ENCODE measurements around the gene RFC5. TPM values are rescaled to one million over a fixed set of nuclear protein-coding genes. Genes with fewer than 3 reads are reported as not detected.
A peak's percentile ranks its signal among the peaks of the same experiment; 100 is the strongest.
"Not testable (repeated sequence)": the region's sequence is repeated elsewhere in the genome, so short reads cannot be mapped to it uniquely, and the experiment has no call there.

RFC5 gene, protein sequence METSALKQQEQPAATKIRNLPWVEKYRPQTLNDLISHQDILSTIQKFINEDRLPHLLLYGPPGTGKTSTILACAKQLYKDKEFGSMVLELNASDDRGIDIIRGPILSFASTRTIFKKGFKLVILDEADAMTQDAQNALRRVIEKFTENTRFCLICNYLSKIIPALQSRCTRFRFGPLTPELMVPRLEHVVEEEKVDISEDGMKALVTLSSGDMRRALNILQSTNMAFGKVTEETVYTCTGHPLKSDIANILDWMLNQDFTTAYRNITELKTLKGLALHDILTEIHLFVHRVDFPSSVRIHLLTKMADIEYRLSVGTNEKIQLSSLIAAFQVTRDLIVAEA
- total RNA-seq = 12.1 and 15.3 TPM in 2 replicates

DNA sequence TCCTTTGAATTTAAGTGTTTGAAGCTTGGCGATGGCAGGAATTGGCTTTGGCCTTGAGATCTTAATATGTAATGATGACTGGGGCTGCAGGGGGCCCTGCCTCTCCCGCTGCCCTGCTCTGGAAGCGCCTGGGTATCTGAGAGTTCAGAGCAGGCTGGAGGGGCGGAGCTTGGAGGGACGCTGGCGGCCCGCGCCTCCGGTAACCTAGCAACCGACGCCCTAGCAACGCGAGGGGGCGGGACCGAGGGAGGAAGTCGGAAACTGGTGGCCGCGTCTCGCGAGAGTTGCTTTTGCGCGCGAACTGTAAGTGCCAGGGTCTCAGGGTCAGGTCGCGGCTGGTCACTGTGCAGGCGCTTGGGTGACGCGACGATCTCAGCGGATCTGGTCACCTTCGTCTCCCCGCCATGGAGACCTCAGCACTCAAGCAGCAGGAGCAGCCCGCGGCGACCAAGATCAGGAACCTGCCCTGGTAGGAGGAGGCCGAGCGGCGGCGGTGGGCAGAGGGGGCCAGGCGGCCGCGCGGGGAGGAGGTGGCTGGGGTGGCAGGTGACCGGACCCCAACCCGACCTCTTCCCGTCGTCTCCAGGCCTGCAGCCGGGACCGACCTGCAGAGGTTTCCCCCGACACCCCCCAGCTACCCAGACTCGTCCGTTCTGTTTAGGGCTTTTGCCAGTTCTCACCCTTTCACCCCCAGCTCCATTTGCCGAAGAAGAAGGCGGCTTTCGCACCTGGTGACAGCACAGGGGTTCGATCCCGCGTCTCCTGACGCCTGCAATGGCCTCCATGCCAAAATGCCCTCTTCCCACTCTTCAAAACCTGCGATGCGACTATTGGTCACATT, at the start of gene RFC5:
Gene RFC5, plus strand, starts transcription at position 280 of the 841 bp plus-strand sequence. Its CDS starts 125 bp downstream, at position 405.
- DNase-seq (ENCODE audit: low read depth in 2 of 2) = peak; percentile 98

DNA sequence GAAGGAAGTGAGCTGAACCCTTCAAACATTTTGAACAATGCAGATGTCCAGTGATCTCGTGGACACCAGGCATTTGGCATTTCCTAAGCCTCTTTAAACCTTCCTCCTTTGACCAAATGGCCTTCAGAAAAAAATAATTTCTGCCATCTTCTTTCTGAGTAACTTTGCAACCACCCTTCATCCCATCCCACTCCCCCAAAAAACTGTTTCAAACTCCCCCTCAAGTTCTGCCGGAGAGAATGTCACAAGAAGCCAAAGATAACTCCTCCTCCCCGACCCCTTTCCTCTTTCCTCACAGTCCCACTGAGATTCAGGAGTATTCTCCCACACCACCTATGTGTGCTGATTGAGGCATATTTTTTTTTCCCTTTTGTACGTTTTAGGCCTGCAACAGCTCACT, 49.5 kb upstream of the RFC5 start:
- DNase-seq (ENCODE audit: low read depth in 2 of 2) = no peak

DNA sequence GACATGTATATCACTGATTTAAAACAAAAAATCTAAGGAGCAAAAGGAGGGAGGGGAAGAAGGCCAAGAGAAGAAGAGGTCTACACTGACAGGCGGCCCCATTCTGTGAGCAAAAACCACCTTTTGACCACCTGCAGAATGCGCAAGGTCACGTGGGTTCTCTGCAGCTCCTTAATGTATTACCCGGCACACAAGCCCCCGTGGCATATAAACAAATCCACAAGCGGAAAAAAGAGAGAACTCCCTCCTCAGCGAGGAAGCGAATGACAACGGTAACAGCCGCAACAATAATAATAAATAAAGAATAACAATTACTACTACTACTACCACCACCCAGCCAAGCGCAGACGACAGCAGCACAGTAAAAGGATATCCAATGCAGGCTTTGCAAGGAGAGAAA, 49.0 kb upstream of the RFC5 start:
- DNase-seq (ENCODE audit: low read depth in 2 of 2) = no peak

DNA sequence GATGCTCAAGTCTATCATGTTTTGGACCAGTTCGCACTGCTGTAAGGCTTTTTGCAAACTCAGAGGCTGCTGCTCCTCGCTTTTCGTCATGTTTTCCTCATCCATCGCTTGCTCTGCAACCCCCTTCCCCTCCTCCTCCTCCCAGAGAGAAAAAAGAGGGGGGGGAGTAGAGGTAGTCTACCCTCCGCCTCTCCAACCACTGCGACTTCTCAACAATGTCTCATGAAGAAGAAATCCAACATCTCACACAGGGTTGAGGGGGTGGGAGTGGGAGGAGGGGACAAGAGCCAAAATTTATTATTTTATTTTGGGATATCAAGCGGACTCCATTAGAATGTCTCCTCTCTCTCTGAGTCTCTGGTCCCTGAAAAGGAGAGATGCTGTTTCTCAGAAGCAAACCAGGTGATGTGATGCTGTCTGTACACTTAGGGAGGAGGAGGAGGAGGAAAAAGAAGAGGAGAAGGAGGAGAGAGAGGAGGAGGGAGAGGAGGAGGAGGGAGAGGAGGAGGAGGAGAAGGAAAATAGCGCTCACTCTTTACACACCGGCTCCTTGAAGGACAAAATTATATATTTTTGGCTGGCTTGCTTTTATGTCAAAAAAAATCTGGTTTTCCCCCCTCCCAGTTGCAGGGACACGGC, 48.2 kb upstream of the RFC5 start:
- DNase-seq (ENCODE audit: low read depth in 2 of 2) = no peak

DNA sequence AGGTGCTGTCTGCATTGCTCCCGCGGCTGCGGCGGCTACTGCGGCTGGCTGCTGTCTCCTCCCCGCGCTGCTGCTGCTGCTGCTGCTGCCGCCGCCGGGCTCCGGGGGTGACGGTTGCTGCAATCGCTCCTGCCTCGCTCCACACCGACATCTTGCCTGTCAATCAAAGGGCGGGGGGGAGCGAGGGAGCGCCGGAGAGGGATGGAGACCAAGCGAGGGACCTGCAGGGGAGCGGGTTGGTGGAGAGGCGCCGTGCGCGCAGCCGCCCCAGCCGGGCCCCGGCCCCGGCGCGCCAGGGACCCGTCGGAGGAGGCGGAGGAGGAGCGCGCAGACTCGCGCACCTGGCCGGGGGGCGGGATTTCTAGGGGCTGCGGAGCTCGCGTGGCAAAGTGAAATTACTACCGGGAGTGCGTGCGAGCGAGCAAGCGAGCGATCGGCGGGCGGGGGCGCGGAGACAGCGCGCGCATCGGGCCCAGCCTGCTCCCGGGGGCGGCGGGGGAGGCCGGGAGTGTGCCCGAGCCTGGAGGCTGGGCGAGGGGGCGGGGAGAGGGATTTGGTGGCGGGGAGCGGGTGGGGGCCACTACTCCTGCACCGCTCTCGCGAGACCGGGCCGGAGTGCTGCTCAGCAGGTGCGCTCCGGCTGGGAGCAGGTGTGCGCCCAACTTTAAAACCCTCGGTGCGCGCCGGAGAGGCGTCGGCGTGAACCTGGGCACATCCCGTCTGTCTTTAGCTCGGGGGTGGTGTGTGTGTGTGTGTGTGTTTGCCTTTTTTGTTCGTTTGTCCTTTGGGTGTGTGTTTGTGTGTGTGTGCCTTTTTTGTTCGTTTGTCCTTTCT, 47.5 kb upstream of the RFC5 start, which contains the start of gene KSR2:
Gene KSR2, minus strand, starts transcription at position 165 of the 834 bp plus-strand sequence. CDS start 735 bp downstream, outside the sequence.
- DNase-seq (ENCODE audit: low read depth in 2 of 2) = peak; percentile 11 to 12

DNA sequence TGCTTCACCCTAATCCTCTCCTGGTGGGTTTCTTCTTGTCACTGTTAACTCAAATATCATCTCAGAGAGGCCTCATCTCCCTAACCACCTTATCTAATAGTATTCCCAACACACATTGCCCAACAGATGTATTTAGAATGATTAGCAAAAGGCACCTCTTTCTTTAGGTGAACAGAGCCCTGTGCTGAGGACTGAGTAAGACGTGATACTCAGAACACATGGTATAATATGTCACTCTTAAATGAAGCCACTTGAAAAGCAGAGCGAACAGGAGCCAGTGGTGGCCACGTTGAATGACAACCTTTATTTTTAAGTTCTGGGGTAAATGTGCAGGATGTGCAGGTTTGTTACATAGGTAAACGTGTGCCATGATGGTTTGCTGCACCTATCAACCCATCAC, 46.2 kb upstream of the RFC5 start:
- DNase-seq (ENCODE audit: low read depth in 2 of 2) = no peak

DNA sequence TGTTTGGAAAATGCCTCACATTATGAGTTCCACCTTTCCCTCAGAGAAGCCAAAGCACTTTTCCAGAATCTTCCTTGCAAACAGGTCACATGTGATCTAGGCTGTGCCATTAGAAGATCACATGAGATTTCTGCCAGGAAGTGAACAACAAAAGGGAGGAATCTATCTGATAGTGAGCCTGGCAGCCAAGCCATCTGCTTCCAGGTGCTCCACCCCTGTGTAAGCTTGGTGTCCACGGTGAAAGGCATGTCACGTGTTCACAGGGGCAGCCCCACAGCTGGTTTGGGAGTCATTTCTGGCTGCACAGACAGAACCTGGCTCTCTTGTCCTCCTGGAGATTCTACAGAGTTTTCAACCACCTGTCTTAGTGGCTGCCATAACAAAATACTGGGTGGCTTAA, 44.2 kb upstream of the RFC5 start:
- DNase-seq (ENCODE audit: low read depth in 2 of 2) = peak in 1 of 2 donors; percentile 20

DNA sequence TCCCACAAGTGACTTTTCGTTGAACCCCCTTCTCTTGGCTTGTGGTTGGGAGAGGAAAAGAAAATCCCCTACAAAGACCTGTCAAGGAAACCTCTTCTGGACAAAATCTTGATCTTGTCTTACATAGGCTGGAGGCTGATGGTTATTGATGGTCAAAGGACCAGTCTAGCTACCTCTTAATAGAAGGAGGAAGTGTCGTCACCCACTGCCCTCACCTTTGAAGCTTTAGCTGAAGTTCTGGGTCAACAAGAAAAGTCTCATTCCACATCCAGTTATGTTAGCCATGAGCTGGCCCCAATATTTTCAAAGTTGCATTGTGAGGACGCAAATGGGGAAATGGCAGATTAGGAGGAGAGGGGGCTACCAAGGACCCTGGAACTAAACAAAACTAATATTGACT, 41.5 kb upstream of the RFC5 start:
- no peak for DNase-seq (ENCODE audit: low read depth in 2 of 2)

DNA sequence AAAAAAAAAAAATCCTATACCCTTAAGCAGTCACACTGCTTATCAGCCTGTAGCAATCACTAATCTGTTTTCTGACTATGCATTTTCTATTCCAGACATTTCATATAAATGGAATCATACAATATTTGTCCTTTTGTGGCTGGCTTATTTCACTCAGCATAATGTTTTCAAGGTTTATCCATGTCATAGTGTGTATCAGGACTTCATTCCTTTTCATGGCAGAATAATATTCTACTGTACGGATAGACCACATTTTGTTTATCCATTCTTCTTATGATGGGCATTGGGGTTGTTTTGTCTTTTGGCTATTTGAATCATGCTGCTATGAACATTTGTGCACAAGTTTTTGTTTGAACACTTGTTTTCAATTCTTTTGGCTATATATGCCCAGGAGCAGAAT, 39.1 kb upstream of the RFC5 start:
- no peak for DNase-seq (ENCODE audit: low read depth in 2 of 2)

DNA sequence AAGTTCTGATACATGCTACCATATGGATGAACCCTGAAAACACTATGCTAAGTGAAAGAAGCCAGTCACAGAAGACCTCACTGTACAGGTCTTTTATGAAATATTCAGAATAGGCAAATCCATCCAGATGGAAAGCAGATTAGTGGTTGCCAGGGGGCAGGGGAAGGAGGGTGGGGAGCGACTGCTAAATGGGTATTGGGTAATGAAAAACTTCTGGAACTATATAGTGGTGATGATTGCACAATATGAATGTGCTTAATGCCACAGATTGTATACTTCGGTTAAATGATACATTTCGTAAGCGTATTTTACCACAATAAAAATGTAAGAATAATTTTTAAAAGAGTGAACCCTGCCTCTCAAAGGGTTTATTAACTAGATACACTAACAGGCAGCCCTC, 35.9 kb upstream of the RFC5 start:
- DNase-seq (ENCODE audit: low read depth in 2 of 2) = no peak

DNA sequence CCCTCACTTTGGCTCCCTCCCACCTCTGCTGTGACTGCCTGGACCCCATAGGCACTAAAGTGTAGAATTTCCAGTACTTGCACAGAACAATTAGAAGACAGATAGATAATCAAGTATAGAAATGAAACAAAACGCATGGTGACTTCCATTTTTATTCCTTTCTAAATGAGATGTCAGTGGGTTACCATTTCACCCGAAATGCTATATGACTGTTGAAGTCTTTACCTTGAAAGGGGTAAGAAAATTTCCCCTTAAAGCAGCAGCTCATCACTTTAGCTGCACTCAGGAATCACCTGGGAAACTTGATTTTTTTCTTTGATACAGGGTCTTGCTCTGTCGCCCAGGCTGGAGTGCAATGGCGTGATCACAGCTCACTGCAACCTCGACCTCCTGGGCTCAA, 35.2 kb upstream of the RFC5 start:
- DNase-seq (ENCODE audit: low read depth in 2 of 2) = no peak

DNA sequence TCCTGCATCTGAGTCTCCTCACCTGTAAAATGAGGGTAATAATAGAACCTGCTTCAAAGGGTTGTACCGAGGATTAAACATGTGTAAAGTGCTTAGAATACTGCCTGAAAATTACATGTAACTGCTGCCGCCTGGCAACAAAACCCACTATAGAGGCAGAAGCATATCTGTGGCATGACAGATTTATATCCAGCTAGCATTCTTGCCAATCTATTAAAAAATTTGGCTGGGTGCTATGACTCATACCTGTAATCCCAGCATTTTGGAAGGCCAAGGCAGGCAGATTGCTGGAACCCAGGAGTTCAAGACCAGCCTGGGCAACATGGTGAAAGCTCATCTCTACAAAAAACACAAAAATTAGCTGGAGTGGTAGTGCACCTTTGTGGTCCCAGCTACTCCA, 31.3 kb upstream of the RFC5 start:
- DNase-seq (ENCODE audit: low read depth in 2 of 2) = no peak

DNA sequence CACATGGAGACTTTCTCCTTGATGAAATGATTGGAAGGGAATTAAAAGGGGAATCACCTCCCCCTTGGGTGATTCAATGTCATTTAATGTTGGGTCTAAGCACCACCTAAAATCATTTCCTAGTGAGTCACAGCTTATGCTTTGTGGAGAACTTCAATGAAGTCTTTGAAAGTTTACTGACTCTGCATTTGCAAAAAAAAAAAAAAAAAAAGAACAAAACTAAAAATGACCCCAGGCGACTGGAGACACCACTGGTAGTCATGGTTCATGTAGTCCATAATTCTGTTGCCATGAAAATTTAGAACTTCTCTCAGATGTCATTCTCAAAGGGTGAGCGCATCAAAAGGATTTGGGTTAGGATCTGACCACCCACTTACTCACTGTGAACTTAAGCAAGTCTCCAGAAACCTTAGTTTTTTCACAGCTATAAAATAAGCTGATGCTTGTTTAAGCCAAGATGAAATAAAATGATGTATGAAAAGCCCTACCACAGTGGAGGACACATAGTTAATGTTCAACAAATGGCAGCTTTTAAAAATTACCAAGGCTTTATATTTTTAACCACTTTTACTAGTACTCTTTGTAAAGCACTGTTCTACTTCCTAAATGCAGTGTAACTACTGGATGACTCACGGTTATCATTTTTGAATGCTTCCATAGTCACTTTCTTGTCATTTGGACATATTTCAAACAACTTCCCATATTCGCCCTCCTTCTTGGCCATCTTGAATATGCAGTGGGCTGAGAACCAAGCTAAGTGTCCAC, 29.6 kb upstream of the RFC5 start:
- DNase-seq (ENCODE audit: low read depth in 2 of 2) = peak in 1 of 2 donors; percentile 57

DNA sequence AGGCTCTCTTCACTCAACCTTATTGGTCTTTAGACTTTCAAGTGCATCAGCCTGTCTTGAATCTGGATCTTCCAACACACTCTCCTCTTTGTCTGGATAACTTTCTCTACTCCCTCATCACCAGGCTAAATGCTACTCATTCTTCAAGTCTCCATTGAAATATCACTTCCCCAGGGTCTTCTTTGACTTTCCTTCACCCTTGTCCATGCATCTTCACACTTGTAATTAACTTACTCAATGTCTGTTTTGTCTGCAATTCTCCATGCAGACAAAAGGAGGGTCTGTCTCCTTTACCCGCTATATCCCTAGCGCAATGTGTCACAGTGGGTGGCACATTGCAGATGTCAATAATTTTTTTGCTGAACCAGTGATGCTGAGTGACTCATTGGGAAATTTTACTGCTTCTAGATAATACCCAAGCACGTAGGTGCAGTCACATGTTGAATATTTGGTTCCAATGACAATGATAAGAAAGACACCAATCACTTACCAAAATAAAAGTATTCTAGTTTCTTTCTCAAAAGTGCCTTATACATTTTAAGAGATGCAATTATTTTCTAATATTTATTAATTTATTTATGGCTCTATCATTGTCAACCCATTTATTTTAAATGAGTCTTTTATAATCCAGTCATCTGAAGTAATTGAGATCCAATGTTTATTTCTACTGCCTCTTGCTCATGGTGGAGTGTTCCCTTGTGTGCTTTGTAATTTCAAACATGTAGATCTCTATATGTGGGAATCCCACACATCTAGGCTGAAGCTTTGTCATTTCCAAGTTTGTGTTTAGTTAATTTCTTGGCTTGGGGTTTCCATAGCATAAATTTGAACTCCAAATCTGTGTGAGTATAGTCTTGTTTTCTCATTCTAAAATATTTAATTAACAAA, 21.7 kb upstream of the RFC5 start:
- DNase-seq (ENCODE audit: low read depth in 2 of 2) = no peak

DNA sequence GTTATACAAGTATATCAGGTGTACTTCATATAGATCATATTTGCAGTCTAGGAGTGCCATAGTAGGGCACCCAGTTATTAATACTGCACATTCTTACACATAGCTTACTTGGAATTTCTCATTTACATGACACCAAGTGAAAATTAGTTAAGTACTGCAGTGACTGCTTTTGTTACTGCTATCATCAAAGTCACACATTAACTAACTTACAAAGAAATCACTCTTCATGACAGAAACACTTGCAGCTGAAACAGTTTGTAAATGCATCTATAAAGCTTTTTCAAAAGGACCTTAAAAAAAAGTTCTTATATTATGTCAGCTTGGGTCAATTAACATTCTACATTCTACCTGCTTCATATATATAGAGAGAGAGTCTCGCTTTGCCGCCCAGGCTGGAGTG, 17.8 kb upstream of the RFC5 start:
- no peak for DNase-seq (ENCODE audit: low read depth in 2 of 2)

DNA sequence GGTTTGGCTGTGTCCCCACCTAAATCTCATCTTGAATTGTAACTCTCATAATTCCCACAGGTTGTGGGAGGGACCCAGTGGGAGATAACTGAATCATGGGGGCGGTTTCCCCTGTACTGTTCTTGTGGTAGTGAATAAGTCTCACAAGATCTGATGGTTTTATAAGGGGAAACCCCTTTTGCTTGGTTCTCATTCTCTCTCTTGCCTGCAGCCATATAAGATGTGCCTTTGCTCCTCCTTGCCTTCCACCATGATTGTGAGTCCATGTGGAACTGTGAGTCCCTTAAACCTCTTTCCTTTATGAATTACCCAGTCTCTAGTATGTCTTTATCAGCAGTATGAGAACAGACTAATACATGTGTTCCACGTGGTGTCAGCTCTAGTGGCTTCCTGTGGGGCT, 16.7 kb upstream of the RFC5 start:
- DNase-seq (ENCODE audit: low read depth in 2 of 2) = not testable (repeated sequence)

DNA sequence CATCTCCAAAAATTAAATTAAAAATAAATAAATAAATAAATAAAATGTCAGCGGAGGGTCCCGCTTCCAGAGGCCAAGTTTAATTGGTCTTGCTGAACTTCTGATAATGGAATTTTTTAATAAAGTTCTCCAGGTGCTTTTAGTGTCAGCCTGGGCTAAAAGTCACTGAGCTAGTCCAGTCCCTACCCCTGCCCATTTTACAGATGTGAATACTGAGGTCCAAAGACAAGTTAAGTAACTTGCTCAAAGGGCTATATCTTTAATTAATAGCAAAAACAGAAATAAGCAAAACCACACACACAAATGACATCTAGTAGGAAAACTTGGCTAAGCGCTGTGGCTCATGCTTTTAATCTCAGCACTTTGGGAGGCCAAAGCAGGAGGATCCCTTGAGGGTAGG, 5.6 kb upstream of the RFC5 start:
- DNase-seq (ENCODE audit: low read depth in 2 of 2) = no peak

DNA sequence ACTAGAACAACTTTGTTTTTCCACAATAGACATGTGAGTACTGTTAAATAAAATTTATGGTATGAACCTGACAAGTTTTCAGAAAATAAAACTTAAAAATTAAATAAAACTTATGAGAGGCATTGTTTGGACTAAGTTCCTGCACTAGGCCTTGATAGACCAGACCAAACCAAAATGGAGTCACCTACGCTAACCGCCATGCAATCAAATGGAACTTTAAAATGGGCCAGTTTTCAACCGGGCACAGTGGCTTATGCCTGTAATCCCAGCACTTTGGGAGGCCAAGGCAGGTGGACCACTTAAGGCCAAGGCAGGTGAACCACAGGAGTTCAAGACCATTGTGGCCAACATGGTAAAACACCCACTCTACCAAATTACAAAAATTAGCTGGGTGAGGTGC, 5.1 kb upstream of the RFC5 start:
- no peak for DNase-seq (ENCODE audit: low read depth in 2 of 2)

DNA sequence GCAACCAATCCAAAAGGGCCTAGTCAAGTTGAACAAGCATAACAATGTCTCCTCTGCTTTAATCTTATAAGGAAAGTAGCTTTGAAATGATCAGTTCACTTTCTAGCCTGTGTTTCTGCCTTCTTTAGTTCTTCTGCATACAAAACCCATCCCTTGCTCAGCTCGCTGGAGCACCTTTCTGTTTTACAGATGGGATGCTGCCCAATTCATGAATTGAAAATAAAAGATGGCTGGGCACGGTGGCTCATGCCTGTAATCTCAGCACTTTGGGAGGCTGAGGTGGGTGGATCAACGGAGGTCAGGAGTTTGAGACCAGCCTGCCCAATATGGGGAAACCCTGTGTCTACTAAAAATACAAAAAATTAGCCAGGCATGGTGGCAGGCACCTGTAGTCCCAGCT, 4.5 kb upstream of the RFC5 start:
- no peak for DNase-seq (ENCODE audit: low read depth in 2 of 2)

DNA sequence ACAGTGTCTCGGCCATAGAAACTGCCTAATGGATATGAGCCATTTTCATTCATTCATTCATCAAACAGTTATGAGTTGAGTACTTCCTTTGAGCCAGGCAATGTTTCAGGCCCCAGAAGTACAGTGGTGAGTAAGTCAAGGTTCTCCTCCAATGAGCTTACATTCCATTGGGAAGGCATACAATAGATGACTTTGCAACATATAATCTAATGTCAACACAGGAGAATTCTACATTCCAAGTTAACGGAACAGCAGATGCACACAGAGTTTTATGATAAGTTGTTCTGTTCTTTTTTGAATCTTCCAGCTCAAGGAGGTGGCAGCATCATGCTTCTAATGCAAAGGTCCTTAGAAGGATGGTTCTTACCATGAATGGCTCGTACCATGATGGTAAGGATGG, 3.2 kb upstream of the RFC5 start:
- no peak for DNase-seq (ENCODE audit: low read depth in 2 of 2)

All from lung microvascular endothelial cell (primary cell).